ENCODE measurements around the gene MYOCOS. TPM values are rescaled to one million over a fixed set of nuclear protein-coding genes. Genes with fewer than 3 reads are reported as not detected.

Gene MYOCOS, protein sequence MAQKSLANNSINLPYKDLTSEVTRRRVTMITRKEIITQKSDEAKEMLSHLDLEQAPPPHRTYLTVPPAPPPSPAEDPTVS
- not detected in 2 replicates for total RNA-seq

DNA sequence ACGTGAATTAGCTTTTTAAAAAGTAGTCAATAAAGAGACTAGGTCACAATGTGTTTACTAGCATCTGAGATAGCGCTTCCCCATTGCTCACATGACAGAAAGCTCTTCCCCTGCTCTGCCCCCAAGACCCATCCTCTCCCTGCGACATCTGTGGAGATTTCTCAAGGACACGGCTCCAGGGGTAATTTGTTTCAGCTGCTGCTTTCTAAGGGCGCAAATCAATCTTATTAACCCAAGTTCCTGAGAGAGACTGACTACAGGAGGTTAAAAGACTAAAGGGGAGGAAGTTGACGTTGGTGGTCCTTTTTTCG lies at the start of gene MYOCOS:
TSS of gene MYOCOS (plus strand) at position 92 of the 311 bp plus-strand sequence. CDS start 1,641 bp downstream, outside the sequence.

GRCh38 chr1:171652234-171652822 lies 30.3 kb downstream of the MYOCOS start, which contains the start of gene MYOC:
Gene MYOC, minus strand, starts transcription at chr1:171652688. Its CDS starts 77 bp downstream, at chr1:171652611.

Other genes starting within 250 kb of the MYOCOS start
- 61.6 and 66.8 TPM in 2 replicates for gene PRRC2C, start 136.7 kb upstream of the MYOCOS start, total RNA-seq
- not detected in 2 replicates for gene MYOC, start 30.4 kb downstream of the MYOCOS start, total RNA-seq
- gene VAMP4, start 119.8 kb downstream of the MYOCOS start, total RNA-seq, result 4.6 and 8.4 TPM in 2 replicates
- 12.8 and 27.5 TPM in 2 replicates for gene METTL13, start 159.4 kb downstream of the MYOCOS start, total RNA-seq
- 0.47 and 1.9 TPM in 2 replicates for gene DNM3, start 219.3 kb downstream of the MYOCOS start, total RNA-seq